ENCODE measurements around the gene HACD2. TPM values are rescaled to one million over a fixed set of nuclear protein-coding genes. Genes with fewer than 3 reads are reported as not detected.

HACD2 gene, protein sequence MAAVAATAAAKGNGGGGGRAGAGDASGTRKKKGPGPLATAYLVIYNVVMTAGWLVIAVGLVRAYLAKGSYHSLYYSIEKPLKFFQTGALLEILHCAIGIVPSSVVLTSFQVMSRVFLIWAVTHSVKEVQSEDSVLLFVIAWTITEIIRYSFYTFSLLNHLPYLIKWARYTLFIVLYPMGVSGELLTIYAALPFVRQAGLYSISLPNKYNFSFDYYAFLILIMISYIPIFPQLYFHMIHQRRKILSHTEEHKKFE
- 20.5 and 23.7 TPM in 2 replicates for total RNA-seq (2014; rRNA removed)
- polyA plus RNA-seq (2012), result 13.3 TPM

GRCh38 chr3:123584988-123585937, at the start of gene HACD2:
Gene HACD2, minus strand, starts transcription at chr3:123585053. Its CDS starts 26 bp downstream, at chr3:123585027.
- DNase-seq (ENCODE audit: low read depth), result peak; percentile 95

DNA sequence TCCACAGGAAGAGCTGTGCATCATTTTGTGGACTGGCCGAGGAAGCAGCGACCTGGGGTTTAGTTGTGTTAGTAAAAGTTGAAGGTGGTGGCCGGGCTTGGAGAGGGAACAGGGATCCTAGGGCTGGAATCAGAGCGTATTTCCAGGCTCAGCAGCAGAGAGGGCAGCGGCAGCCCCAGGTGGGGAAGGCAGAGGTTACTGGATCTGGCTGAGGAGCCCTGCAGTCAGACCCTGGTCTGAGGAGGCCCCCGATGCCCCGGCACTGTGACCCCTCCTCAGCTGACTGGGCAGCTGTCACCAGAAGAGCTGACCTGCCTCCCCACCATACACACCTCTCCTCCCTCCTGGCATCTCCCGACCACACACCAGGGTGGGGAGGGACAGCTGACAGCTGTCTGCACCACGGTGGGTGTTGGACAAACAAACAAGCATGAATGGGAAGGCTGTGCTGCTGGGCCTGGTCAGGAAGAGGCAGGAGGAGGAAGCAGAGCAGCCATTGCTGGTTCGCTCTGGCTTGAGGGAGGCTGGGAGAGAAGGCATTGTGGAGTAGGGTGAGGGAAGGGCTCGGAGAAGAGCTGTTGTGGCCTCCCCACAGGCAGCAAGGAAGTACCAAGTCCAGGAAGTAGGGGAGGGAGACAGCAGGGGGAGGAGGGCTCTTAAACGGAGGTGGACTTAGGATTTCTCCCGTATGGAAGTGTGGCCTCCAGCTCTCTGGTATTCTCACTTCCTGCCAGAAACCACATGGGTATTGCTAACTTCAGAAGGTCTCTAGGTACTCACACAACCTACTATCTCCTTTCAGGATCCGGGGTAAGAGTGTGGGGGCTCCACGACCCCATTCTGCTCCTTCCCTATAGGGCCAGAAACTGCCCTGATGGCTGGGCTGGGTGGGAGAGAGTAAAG, 49.5 kb upstream of the HACD2 start:
- DNase-seq (ENCODE audit: low read depth), result peak; percentile 61

DNA sequence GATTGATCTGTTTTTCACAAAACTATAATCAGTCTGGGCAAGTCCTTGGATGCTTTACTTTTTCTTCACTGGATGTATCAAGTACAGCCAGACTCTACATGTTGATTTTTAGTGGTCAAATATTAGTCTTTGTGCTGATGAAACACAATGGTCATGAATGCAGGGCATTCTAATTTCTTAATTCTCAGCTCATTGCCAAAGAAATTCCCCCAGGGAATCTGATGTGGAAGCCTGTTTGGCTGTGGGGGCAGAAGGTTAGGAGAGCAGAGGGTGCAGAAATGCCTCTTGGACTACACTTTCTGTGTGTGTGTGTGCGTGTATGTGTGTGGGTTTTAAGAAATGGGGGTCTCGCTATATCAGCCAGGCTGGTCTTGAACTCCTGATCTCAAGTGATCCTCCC, 48.7 kb upstream of the HACD2 start:
- DNase-seq (ENCODE audit: low read depth), result no peak

GRCh38 chr3:123632161-123632655, 47.4 kb upstream of the HACD2 start:
- no peak for DNase-seq (ENCODE audit: low read depth)

- no peak for DNase-seq (ENCODE audit: low read depth)
Measured at GRCh38 chr3:123629747-123630047, 44.8 kb upstream of the HACD2 start.

DNA sequence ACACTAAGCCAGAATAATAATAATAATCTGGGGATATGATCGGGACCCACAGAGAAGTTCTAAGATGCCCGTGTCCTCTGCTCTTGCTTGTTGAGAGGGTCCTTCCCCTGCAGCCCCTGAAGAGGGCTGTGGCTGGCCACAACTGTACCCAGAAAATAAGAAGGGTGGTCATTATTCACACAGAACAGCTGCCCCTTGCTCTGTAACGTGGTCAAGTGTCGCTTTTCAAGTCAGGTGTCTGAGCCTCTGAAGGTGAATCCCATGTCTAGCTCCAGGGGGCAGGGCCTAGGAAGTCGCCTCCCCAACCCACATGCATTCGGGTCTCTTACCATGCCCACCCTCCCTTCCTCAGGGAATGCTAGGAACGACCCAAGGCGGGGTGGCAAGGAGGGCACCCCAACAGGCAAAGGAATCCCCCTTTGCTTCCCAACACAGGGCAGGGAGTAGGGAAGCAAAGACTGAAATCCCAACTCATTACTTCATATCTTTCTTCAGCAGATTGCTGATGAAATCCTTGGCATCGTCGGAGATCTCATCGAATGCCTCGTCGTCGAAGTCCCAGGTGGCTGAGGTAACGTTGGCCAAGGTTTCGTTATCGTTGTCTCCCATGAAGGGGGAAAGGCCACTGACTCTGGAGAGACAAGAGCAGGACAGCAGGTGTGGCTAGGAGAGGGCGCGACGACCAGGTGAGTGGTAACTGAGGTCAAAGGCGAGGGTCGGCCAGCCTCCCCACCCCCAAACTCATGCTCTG, 44.3 kb upstream of the HACD2 start:
- DNase-seq (ENCODE audit: low read depth), result no peak

DNA sequence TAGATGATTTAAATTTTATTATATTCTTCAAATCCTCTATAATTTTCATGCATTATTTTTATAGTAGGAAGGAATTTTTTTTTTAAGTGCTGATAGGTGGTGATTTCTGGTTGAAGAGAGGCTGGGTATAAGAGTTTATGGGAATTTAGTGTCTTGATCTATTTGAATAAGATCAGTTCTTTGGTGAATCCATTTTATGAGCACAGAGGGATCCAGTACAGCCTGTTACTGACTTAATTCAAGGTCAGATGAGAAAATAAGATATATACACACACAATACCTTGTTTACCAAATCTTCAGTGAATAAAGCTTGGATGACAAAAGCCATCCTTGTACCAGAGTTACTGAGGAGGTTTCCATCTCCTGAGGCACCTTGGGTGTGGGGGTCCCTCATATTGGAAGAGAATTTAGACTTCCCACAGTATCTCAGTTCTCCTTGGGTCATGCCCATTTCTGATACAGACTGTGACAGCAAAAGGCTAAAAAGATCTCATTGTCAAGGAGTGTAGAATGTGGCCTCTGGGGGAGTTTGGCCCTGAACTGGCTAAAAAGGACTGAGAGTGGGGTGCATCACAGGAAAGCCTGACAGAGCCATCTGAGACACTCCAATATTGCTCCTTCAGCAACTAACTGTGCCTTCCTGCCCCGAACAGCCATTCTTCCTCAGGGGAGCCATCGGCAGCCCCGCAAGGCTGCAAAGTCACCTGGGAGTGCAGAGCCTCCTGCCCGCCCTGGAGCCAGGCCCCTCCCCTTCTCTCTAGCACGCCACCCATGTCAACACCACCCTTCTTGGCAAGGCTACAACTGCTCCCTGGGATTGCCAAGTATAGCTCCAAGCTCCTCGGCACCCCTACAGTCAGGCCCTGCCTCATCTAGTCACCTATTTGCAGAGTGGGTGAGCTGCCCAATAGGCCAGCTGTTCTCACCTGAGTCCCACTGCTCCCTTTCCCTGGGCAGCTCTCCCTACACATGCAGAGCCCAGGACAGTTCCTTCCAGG, 43.1 kb upstream of the HACD2 start:
- no peak for DNase-seq (ENCODE audit: low read depth)

DNA sequence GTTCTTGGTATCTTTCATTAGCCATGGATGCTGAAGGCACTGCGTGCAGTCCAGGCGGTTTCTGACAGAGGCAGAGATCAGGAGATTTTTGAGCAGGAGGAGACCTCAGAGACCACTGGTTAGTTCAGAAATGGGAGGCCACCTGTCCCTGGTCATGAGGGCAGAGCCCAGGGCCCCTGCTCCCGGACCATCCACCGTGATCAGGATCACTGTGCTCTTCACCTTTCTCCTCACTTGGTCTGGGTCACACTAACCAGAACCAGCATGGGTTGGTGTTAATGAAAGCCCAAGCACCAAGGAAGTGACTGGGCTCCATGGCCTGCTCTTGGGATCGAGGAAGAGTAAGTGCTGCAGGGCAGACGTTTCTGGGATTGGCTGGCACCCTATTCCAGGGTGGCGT, 42.0 kb upstream of the HACD2 start:
- no peak for DNase-seq (ENCODE audit: low read depth)

GRCh38 chr3:123624302-123624701, 39.4 kb upstream of the HACD2 start:
- DNase-seq (ENCODE audit: low read depth), result no peak

DNA sequence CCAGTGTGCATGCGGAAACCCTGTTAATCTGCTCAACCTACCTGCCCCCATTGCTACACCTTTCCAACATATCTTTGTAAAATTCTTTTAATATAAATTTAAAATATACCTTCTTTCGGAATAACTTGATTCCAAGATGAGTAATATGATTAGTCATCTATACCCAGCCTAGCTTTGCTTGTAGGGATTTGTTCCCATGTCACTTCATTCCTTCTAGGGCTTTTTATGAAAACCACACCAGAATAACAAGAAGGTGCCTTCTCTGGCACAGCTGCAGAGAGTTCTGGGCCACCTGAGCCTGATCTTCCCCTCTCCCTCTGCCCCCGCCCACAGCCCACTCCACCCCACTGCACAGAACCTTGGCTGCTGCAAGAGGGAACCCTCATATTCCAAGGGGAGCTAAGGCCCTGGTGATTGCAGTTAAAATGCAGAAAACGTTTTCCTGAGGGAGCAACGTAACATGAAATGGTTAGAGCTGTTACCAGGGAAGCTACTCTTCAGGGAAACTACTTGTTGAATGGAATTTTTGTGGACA, 38.6 kb upstream of the HACD2 start:
- DNase-seq (ENCODE audit: low read depth), result peak; percentile 28

- no peak for DNase-seq (ENCODE audit: low read depth)
Measured at GRCh38 chr3:123622766-123623165, 37.9 kb upstream of the HACD2 start.

- DNase-seq (ENCODE audit: low read depth), result no peak
Measured at GRCh38 chr3:123621850-123622189, 37.0 kb upstream of the HACD2 start.

DNA sequence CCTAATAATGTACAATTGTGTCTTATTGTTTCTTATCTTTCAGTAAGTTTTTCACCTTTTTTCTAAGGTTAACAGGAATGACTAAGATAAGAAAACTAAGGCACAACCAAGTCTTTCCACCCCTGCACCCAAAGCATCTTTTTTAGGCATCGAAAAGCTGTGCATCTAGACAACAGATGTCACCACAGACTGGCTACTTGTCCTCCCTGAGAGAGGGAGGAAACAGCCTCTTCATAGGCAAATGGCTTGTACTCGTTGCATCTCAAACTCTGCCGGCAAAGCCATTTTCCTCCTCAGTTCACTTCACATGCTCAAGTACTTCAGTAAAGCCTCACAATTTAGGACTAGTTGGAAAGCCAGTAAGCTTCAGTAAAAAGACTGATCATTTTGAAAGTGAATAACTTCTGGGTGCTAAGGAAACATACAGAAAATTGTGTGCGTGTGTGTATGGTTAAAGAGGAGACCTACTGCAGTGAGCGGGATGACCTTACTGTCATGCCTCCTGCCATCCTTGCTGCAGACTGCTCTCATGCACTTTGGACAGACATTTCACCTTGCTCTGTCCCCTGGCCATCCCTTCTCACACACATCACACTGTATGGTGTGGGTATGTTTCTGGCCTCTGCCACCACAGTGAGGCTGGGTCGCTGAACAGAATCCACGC, 36.5 kb upstream of the HACD2 start:
- DNase-seq (ENCODE audit: low read depth), result no peak

DNA sequence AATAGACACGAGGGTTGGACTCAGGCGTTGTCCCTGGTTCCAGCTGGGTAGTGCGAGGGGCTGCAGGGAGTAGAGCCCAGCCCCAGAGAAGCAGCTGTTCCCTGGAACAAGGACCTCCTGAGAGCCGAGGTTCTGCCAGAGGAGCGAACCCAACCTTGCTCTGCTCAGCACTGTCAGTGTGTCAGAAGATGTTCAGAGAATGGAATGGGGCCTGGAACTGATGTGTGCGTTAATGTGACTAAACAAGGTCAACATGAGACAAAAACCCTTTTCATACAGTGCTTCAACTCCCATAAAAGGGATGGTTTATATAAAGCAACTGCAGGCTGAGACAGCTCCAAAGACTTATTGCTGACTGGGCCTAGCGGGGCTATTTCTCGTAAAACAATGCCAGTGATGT, 35.5 kb upstream of the HACD2 start:
- no peak for DNase-seq (ENCODE audit: low read depth)

DNA sequence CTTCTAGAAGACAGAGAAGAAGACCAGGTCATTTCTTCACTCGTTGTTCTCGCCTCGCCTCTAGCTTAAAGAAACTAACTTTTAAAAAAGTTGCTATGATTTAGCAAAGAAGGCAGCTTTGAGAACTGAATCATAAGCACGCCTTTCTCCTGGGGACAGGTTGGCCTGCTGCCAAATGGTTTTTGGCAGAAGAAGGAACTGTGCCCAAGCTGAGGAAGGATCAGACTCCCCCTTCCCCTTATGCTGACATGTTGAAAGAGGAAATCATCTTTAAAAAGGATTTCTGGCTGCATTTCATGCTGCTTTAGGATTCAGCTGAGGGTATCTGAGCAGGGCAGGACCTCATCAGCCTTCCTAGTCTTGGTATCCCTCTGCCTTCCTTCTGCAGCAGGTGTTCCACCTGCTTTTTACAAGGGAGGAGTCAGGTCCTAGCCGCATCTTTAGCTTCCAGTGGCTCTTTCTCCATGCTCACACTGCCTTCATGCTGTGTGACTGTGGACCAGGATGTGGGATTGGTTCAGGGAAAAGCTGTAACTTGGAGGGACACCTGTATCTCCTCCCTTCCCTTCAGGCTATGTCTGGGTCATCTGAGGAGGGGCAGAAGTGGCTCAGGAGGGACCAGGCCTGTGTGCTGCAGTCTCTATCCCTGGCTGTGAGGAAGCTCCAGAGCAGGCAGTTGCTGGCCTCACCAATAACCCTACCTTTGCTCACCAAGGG, 34.1 kb upstream of the HACD2 start:
- peak; percentile 63 for DNase-seq (ENCODE audit: low read depth)

DNA sequence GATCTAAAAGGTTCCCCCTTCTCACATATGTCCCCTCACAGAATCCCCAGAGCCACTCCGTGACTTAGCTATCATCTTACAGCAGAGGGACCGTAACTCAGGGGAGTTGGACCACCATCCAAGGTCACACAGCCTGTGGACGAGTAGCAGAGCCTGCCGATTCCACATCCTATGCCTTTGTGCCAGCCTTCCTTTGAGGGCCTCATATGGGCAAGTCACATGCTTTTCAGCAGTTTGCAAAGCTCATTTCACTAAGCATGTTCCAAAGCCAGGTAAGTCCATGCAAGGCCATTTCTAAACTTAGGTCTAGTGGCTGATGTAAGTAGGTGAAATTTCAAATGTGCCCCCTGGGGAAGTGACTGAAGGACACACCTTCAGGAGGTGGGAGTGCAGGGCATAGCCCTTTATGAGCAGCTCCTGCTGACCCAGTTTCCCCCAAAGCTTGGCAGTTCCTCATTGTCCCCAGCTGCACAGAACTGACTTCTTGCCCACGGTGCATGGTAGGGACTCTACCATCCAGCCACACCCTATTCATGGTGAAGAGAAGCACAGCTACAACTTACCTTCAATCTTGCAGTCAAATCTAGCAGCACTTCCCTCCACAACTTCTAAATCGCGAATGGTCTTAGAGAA, 33.3 kb upstream of the HACD2 start:
- DNase-seq (ENCODE audit: low read depth), result no peak

- no peak for DNase-seq (ENCODE audit: low read depth)
Measured at GRCh38 chr3:123616593-123616992, 31.7 kb upstream of the HACD2 start.

- no peak for DNase-seq (ENCODE audit: low read depth)
Measured at GRCh38 chr3:123613543-123613942, 28.7 kb upstream of the HACD2 start.

All from LHCN-M2 (cell line).